HepG2 (cell line): ENCODE results near the gene LGALS3. TPM values are rescaled to one million over a fixed set of nuclear protein-coding genes. Genes with fewer than 3 reads are reported as not detected.
A peak's percentile ranks its signal among the peaks of the same experiment; 100 is the strongest.

ENCODE experiments used
- BHLHE40 ChIP-seq: IDR thresholded peaks from 2 replicates; pipeline ENCODE4 v1.6.1; 2011; ENCODE audit warnings: low read length, improper control_type of control experiment
- CREM ChIP-seq, 2 experiments: sonication (generic) in 1 of 2; formaldehyde crosslinking in 1 of 2; IDR thresholded peaks; 2 replicates each; pipeline versions ENCODE4 v1.4.0 to v1.6.1; 2016 to 2020; ENCODE audit warnings: antibody characterized with exemption in 1 of 2, mild to moderate bottlenecking in 1 of 2, missing genetic modification reagents in 1 of 2
- DZIP1 ChIP-seq: sonication (generic); formaldehyde crosslinking; IDR thresholded peaks from 2 replicates; pipeline ENCODE4 v1.5.0; 2020; ENCODE audit warnings: mild to moderate bottlenecking, missing genetic modification reagents
- FIP1L1 ChIP-seq: fragments of 200-400 bp; formaldehyde crosslinking; IDR thresholded peaks from 2 replicates; pipeline ENCODE4 v1.6.1; 2018; ENCODE audit warnings: low read depth, mild to moderate bottlenecking, low read length, moderate library complexity, borderline replicate concordance; ENCODE audit not compliant: insufficient read depth
- HNRNPLL ChIP-seq: fragments of 200-400 bp; formaldehyde crosslinking; IDR thresholded peaks from 2 replicates; pipeline ENCODE4 v1.6.1; 2017; ENCODE audit warnings: mild to moderate bottlenecking, low read depth, low read length; ENCODE audit not compliant: poor library complexity, severe bottlenecking
- IRF2 ChIP-seq: IDR thresholded peaks from 2 replicates; pipeline ENCODE4 v1.6.1; 2018; ENCODE audit warnings: missing genetic modification reagents, missing compliant biosample characterization
- KLF15 ChIP-seq: sonication (generic); formaldehyde crosslinking; IDR thresholded peaks from 2 replicates; pipeline ENCODE4 v1.8.1; 2023; ENCODE audit warnings: borderline replicate concordance, mild to moderate bottlenecking, inconsistent platforms, missing genetic modification reagents, mixed read lengths
- MEIS1 ChIP-seq: sonication (generic); formaldehyde crosslinking; IDR thresholded peaks from 2 replicates; pipeline ENCODE4 v1.9.0; 2021; ENCODE audit warnings: mild to moderate bottlenecking, missing genetic modification reagents, moderate library complexity, borderline replicate concordance
- PRDM10 ChIP-seq: sonication (generic); formaldehyde crosslinking; IDR thresholded peaks from 2 replicates; pipeline ENCODE4 v1.4.0; 2020; ENCODE audit warnings: low read depth, missing genetic modification reagents
- SRY ChIP-seq: sonication (generic); formaldehyde crosslinking; IDR thresholded peaks from 2 replicates; pipeline ENCODE4 v1.8.0; 2022; ENCODE audit warnings: mild to moderate bottlenecking, missing genetic modification reagents
- TARDBP ChIP-seq: sonication (generic); formaldehyde crosslinking; IDR thresholded peaks from 2 replicates; pipeline ENCODE4 v1.8.0; 2022; ENCODE audit warnings: mild to moderate bottlenecking, missing genetic modification reagents
- ZKSCAN1 ChIP-seq: fragments of 150-350 bp; IDR thresholded peaks from 2 replicates; pipeline ENCODE4 v1.6.1; 2014; ENCODE audit warnings: low read length
- ZMAT3 ChIP-seq: sonication (generic); formaldehyde crosslinking; conservative IDR thresholded peaks from 2 replicates; pipeline ENCODE4 v1.7.0; 2021; ENCODE audit warnings: missing genetic modification reagents
- ZNF652 ChIP-seq: IDR thresholded peaks from 2 replicates; pipeline ENCODE4 v1.6.1; 2016; ENCODE audit warnings: low read depth, borderline replicate concordance
- ZNF768 ChIP-seq: sonication (generic); formaldehyde crosslinking; IDR thresholded peaks from 2 replicates; pipeline ENCODE4 v1.4.0; 2020; ENCODE audit warnings: missing genetic modification reagents
- ZNF775 ChIP-seq: sonication (generic); formaldehyde crosslinking; IDR thresholded peaks from 2 replicates; pipeline ENCODE4 v1.4.0; 2020; ENCODE audit warnings: missing genetic modification reagents, mild to moderate bottlenecking, moderate library complexity, borderline replicate concordance
- ZNF777 ChIP-seq: sonication (generic); formaldehyde crosslinking; IDR thresholded peaks from 2 replicates; pipeline ENCODE4 v1.4.0; 2020; ENCODE audit warnings: missing genetic modification reagents
- polyA plus RNA-seq, 8 experiments: library from polyadenylated mRNA; depleted of rRNA in 3 of 8; stranded (reverse) in 7 of 8; unstranded in 1 of 8; fragments of >200 nt; fragmentation: Illumina TruSeq in 4 of 8; extraction: Trizol in 4 of 8; gene quantifications; 2 replicates each; pipeline versions ENCODE4 v1.2.1 to v1.2.3, GENCODE V29; 2011 to 2016; ENCODE audit warnings: low read depth in 4 of 8, missing spikeins in 1 of 8, mixed read lengths in 1 of 8; ENCODE audit not compliant: insufficient read depth in 1 of 8
- total RNA-seq, 5 experiments: library from RNA; depleted of rRNA; stranded (reverse); fragments of >200 nt; fragmentation: Illumina TruSeq; extraction: Trizol; gene quantifications; 2 replicates each; pipeline ENCODE4 v1.2.3, GENCODE V29; 2016; ENCODE audit warnings: low read depth in 1 of 5
- TF ChIP-seq, protein P1 (sequence below): sonication (generic); formaldehyde crosslinking; IDR thresholded peaks from 2 replicates; pipeline ENCODE4 v1.4.0; 2020; ENCODE audit warnings: missing genetic modification reagents
- TF ChIP-seq, protein P2 (sequence below): sonication (generic); formaldehyde crosslinking; IDR thresholded peaks from 2 replicates; pipeline ENCODE4 v1.4.0; 2020; ENCODE audit warnings: low read depth, mild to moderate bottlenecking, missing genetic modification reagents

The LGALS3 gene
- total and polyA plus RNA-seq, 2 of the 13 experiments (the other 11 are each of a cell fraction or from before 2014, with no cell fraction given): 5.0 to 97.4 TPM

- TF ChIP-seq PRDM10 (CRISPR knock-in tag) (0 out of 2 replicates have a peak, but pooled peaks have one; percentile 48), IRF2 (peak; percentile 23; the same call in 1 of the 2 replicates), ZNF777 (peak; percentile 88), ZMAT3 (CRISPR knock-in tag) (peak; percentile 93), BHLHE40 (peak; percentile 83), ZNF768 (CRISPR knock-in tag) (peak; percentile 66; the same call in 1 of the 2 replicates), ZKSCAN1 (peak; percentile 83), SRY (0 out of 2 replicates have a peak, but pooled peaks have one; percentile 40), ZNF652 (CRISPR knock-in tag) (peak; percentile 61; the same call in 1 of the 2 replicates), MEIS1 (CRISPR knock-in tag) (no peak), HNRNPLL (no peak), KLF15 (CRISPR knock-in tag) (peak; percentile 64; the same call in 1 of the 2 replicates), ZNF775 (CRISPR knock-in tag) (no peak), FIP1L1 (no peak), TARDBP (CRISPR knock-in tag) (peak; percentile 67; the same call in 1 of the 2 replicates), DZIP1 (peak; percentile 70; the same call in 1 of the 2 replicates), CREM (IDR thresholded peaks at IDR 0.05) (no peak), CREM (CRISPR knock-in tag; IDR thresholded peaks at IDR 0.05) (no peak)
- TF ChIP-seq, protein P1, sequence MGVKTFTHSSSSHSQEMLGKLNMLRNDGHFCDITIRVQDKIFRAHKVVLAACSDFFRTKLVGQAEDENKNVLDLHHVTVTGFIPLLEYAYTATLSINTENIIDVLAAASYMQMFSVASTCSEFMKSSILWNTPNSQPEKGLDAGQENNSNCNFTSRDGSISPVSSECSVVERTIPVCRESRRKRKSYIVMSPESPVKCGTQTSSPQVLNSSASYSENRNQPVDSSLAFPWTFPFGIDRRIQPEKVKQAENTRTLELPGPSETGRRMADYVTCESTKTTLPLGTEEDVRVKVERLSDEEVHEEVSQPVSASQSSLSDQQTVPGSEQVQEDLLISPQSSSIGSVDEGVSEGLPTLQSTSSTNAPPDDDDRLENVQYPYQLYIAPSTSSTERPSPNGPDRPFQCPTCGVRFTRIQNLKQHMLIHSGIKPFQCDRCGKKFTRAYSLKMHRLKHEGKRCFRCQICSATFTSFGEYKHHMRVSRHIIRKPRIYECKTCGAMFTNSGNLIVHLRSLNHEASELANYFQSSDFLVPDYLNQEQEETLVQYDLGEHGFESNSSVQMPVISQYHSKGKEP: no peak
- TF ChIP-seq, protein P2, sequence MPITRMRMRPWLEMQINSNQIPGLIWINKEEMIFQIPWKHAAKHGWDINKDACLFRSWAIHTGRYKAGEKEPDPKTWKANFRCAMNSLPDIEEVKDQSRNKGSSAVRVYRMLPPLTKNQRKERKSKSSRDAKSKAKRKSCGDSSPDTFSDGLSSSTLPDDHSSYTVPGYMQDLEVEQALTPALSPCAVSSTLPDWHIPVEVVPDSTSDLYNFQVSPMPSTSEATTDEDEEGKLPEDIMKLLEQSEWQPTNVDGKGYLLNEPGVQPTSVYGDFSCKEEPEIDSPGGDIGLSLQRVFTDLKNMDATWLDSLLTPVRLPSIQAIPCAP: 0 out of 2 replicates have a peak, but pooled peaks have one; percentile 44
Observed at GRCh38 chr14:55107766-55108554, 21.1 kb upstream of the LGALS3 start (continued).
